Progenitor cell of endocrine pancreas (in vitro differentiated cells): ENCODE results near the gene BTN2A1. TPM values are rescaled to one million over a fixed set of nuclear protein-coding genes. Genes with fewer than 3 reads are reported as not detected.

ENCODE experiments used
- DNase-seq: peaks from one replicate; pipeline ENCODE4 v3.0.0; 2021; ENCODE audit warnings: low spot score; ENCODE audit not compliant: unreplicated experiment
- H3K27ac Mint-ChIP-seq: 2 replicates; pipeline ENCODE4 v1.8.0; 2021; ENCODE audit warnings: mild to moderate bottlenecking, moderate library complexity, mixed read lengths
- H3K27me3 Mint-ChIP-seq: 2 replicates; pipeline ENCODE4 v1.8.0; 2021; ENCODE audit warnings: mixed read lengths
- H3K36me3 Mint-ChIP-seq: 2 replicates; pipeline ENCODE4 v1.8.0; 2022; ENCODE audit warnings: mixed read lengths; ENCODE audit not compliant: insufficient read depth
- H3K4me1 Mint-ChIP-seq: 2 replicates; pipeline ENCODE4 v1.8.0; 2021; ENCODE audit warnings: low read depth, mixed read lengths
- H3K4me3 Mint-ChIP-seq: 2 replicates; pipeline ENCODE4 v1.8.0; 2021; ENCODE audit warnings: low read depth, mild to moderate bottlenecking, moderate library complexity, mixed read lengths
- H3K9me3 Mint-ChIP-seq: 2 replicates; pipeline ENCODE4 v1.8.0; 2021; ENCODE audit warnings: low read depth, mixed read lengths
- long read RNA-seq: library from polyadenylated mRNA; unstranded; transcript quantifications from one replicate; pipeline ENCODE4 v2.0.0, GENCODE V29; 2020
- total RNA-seq: library from RNA; stranded (reverse); gene quantifications from 2 replicates; pipeline ENCODE4 v1.2.1, GENCODE V29; 2021
- TF ChIP-seq, protein P1 (sequence below): fragments of 200-600 bp; sonication (generic); IDR thresholded peaks from one replicate; pipeline ENCODE4 v1.5.0; 2021; ENCODE audit warnings: antibody characterized with exemption, mild to moderate bottlenecking; ENCODE audit not compliant: unreplicated experiment

Gene BTN2A1
- total RNA-seq, result 24.7 and 26.4 TPM in 2 replicates
- long read RNA-seq, transcript BTN2A1-203 (8 exons, 3,113 nt), result minor isoform, 18 of 231 reads
- long read RNA-seq, transcript BTN2A1-202 (9 exons, 3,024 nt), result minor isoform, 16 of 231 reads
- long read RNA-seq, transcript BTN2A1-201 (8 exons, 2,920 nt), result major isoform, 95 of 231 reads
- long read RNA-seq, partial matches to known transcripts, result 35 of 231 reads
- long read RNA-seq, other reads (novel, unspliced or antisense), result 63 of 231 reads

DNA sequence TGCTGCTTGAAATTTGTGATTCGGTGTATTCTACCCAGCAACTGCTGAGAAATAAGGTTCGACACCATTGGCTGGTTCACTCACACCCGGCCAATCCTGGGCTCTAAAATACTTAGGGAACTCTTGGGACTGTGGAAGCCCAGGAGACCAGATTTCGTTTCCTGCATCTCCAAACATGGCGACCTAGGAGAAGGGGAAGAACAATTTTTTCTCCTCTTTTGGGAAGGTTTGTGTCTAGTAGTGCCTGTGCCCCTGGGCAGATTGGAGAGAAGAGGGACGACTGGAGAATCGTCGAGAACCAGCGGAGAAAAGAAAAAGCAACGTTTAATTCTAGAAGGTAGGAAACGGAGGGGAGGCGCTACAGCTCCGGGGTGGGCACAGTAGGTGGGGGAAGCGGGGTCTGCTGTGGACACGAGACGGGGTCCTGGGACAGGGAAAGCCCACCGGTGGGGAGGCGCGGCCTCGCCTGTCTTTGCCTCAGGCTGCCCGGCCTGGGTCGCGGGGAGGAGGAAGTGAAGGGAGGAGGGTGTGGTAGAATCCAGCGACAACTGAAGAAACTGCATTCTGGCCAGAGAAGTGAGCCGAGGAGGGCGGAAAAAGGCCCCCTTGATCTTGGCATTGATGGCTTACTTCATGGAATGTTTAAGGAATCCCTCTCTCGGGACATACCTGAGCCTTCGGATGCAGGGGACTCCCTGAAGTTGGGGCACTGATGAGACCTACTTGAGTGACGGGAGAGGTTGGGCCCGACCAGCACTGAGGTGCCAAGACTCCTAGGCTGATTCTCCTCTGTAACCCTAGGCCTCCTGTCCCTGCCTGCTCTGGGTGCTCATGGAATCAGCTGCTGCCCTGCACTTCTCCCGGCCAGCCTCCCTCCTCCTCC, at the start of gene BTN2A1:
Gene BTN2A1 (plus strand): TSS at position 150 of the 883 bp plus-strand sequence. CDS start 682 bp downstream, at position 832.
- Mint-ChIP-seq H3K27ac (peak within 1 kb of the TSS; percentile 99), H3K4me1 (peaks cover 30% of the 10 kb centered on the region), H3K9me3 (no peaks in the 10 kb centered on the region), H3K36me3 (peaks cover 20% of the 10 kb centered on the region), H3K4me3 (peak within 1 kb of the TSS; percentile 99), H3K27me3 (no peaks in the 10 kb centered on the region)
- TF ChIP-seq, protein P1, sequence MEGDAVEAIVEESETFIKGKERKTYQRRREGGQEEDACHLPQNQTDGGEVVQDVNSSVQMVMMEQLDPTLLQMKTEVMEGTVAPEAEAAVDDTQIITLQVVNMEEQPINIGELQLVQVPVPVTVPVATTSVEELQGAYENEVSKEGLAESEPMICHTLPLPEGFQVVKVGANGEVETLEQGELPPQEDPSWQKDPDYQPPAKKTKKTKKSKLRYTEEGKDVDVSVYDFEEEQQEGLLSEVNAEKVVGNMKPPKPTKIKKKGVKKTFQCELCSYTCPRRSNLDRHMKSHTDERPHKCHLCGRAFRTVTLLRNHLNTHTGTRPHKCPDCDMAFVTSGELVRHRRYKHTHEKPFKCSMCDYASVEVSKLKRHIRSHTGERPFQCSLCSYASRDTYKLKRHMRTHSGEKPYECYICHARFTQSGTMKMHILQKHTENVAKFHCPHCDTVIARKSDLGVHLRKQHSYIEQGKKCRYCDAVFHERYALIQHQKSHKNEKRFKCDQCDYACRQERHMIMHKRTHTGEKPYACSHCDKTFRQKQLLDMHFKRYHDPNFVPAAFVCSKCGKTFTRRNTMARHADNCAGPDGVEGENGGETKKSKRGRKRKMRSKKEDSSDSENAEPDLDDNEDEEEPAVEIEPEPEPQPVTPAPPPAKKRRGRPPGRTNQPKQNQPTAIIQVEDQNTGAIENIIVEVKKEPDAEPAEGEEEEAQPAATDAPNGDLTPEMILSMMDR, result no peak
- DNase-seq, result peak; percentile 48

- Mint-ChIP-seq H3K4me1 (no peaks in the 10 kb centered on the region), H3K9me3 (no peaks in the 10 kb centered on the region), H3K4me3 (no peak overlapping the region), H3K36me3 (peaks cover 4% of the 10 kb centered on the region), H3K27me3 (no peaks in the 10 kb centered on the region), H3K27ac (no peak overlapping the region)
- no peak for DNase-seq
- TF ChIP-seq, protein P1, result no peak
Measured at GRCh38 chr6:26408828-26409730, 48.7 kb upstream of the BTN2A1 start.

DNA sequence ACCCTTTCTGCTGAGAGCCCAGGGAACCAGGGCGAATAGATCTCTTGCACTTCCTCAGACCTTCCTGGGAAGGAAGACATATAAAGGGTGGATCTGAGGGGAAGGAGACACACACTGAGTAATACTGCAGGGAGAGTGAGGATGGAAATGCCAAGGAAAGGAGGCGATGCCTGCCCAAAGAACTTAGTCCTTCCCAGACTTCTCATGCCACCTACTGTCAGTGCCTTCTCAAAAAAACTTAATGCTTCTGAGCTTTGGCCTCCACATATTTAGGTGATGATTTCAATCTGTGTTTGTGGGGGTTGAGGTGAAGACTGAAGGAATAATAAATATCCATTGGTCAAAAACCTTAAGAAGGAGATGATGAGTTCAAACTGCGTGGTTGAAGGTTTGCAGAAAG, 46.0 kb upstream of the BTN2A1 start:
- H3K4me3 Mint-ChIP-seq, result no peak overlapping the region
- DNase-seq, result no peak
- TF ChIP-seq, protein P1, result no peak
- no peaks in the 10 kb centered on the region for H3K36me3 Mint-ChIP-seq
- peaks cover 3% of the 10 kb centered on the region for H3K27me3 Mint-ChIP-seq
- peaks cover 3% of the 10 kb centered on the region for H3K9me3 Mint-ChIP-seq
- no peaks in the 10 kb centered on the region for H3K4me1 Mint-ChIP-seq
- H3K27ac Mint-ChIP-seq, result no peak overlapping the region

DNA sequence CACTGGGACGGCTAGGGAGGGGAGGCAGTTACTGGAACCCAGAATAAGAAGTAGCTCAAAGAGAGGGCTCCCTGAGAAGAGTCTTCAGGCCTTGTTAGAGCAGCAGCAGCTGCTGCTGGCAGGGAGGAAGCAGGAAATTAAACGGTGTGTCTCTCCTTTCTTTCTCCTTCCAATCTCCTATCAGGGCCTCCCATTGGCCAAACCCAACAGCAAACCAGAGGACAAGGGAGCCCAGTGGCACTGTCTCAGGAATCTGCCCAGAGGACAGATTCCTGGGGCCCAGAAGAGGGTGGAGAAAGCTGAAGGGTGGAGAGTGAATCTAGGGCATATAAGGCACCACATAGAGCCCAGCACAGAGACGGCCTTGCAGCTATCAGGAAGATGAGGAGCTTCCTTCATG, 45.5 kb upstream of the BTN2A1 start:
- TF ChIP-seq, protein P1, result no peak
- Mint-ChIP-seq H3K9me3 (peaks cover 5% of the 10 kb centered on the region), H3K27ac (no peak overlapping the region), H3K4me3 (no peak overlapping the region), H3K4me1 (no peaks in the 10 kb centered on the region), H3K27me3 (peaks cover 3% of the 10 kb centered on the region), H3K36me3 (no peaks in the 10 kb centered on the region)
- no peak for DNase-seq

- Mint-ChIP-seq H3K4me3 (no peak overlapping the region), H3K27ac (no peak overlapping the region), H3K36me3 (no peaks in the 10 kb centered on the region), H3K9me3 (peaks cover 10% of the 10 kb centered on the region), H3K27me3 (peaks cover 3% of the 10 kb centered on the region), H3K4me1 (no peaks in the 10 kb centered on the region)
- TF ChIP-seq, protein P1, result no peak
- DNase-seq, result no peak
Measured at GRCh38 chr6:26412954-26413353, 44.8 kb upstream of the BTN2A1 start.
